B cell (primary cell): ENCODE data around the gene STAT1. TPM values are rescaled to one million over a fixed set of nuclear protein-coding genes. Genes with fewer than 3 reads are reported as not detected.

Source experiments
- ATAC-seq: fragments of 200-7000 bp; cut with Tn5 transposase; one replicate; pipeline ENCODE4 v1.10.0; 2021; ENCODE audit warnings: low read depth, mild to moderate bottlenecking, moderate number of reproducible peaks, moderate library complexity
- CTCF ChIA-PET: fragments of 350-600 bp; sonication (Branson Sonifier 250); formaldehyde crosslinking; loops from one replicate; lab custom pipeline; 2021; ENCODE audit warnings: antibody characterized with exemption, inconsistent platforms; lab: Charles Lee
- POLR2A ChIA-PET: fragments of 350-600 bp; sonication (Branson Sonifier 250); formaldehyde crosslinking; loops from one replicate; lab custom pipeline; 2021; ENCODE audit warnings: antibody characterized with exemption; lab: Charles Lee
- DNase-seq: peaks from one replicate; pipeline ENCODE4 v3.0.0; 2013
- H2AFZ ChIP-seq: 2 replicates; pipeline ENCODE4 v1.6.1; 2012; ENCODE audit warnings: mild to moderate bottlenecking, low read depth, low read length; ENCODE audit not compliant: insufficient read depth, poor library complexity, severe bottlenecking
- H3K27ac ChIP-seq, 2 donors: 1 replicate in 1 of 2; 2 replicates in 1 of 2; pipeline ENCODE4 v1.5.1; 2012 to 2013; ENCODE audit warnings: low read length in 2 of 2, mild to moderate bottlenecking in 2 of 2, moderate library complexity in 1 of 2
- H3K27me3 ChIP-seq, 4 experiments: fragments of 200-600 bp in 1 of 4; sonication (generic) in 1 of 4; replicated peaks in 1 of 4; 1 replicate in 2 of 4; 2 replicates in 2 of 4; pipeline versions ENCODE4 v1.6.1 to v1.7.0; 2013 to 2016; ENCODE audit warnings: low read length in 3 of 4, mild to moderate bottlenecking in 2 of 4, mixed read lengths in 1 of 4, moderate library complexity in 1 of 4; ENCODE audit not compliant: insufficient read depth in 4 of 4, control insufficient read depth in 3 of 4; ENCODE audit errors: control extremely low read depth in 1 of 4
- H3K36me3 ChIP-seq, 2 experiments: replicated peaks in 1 of 2; 1 replicate in 1 of 2; 2 replicates in 1 of 2; pipeline versions ENCODE4 v1.6.1 to v1.7.1; 2013; ENCODE audit warnings: low read length in 1 of 2; ENCODE audit not compliant: insufficient read depth in 2 of 2, control insufficient read depth in 1 of 2; ENCODE audit errors: control extremely low read depth in 1 of 2, extremely low read depth in 1 of 2
- H3K4me1 ChIP-seq, 2 donors: fragments of 200-600 bp in 1 of 2; sonication (generic) in 1 of 2; 1 replicate in 1 of 2; 2 replicates in 1 of 2; pipeline versions ENCODE4 v1.5.1 to v1.6.1; 2013 to 2017; ENCODE audit warnings: low read length in 2 of 2; ENCODE audit not compliant: control insufficient read depth in 2 of 2, insufficient read depth in 2 of 2
- H3K4me2 ChIP-seq: replicated peaks from 2 replicates; pipeline ENCODE3; 2012; ENCODE audit warnings: mild to moderate bottlenecking, low read depth, low read length; ENCODE audit not compliant: poor library complexity, severe bottlenecking
- H3K4me3 ChIP-seq, 5 experiments: fragments of 200-600 bp in 1 of 5; sonication (generic) in 1 of 5; 1 replicate in 3 of 5; 2 replicates in 2 of 5; pipeline versions ENCODE4 v1.5.1 to v1.7.0; 2011 to 2016; ENCODE audit warnings: low read length in 4 of 5, mild to moderate bottlenecking in 4 of 5, low read depth in 2 of 5, control low read depth in 1 of 5, moderate library complexity in 1 of 5; ENCODE audit not compliant: insufficient read depth in 1 of 5; ENCODE audit errors: control extremely low read depth in 1 of 5, extremely low read depth in 1 of 5
- H3K79me2 ChIP-seq: fragments of 200-600 bp; sonication (generic); one replicate; pipeline ENCODE4 v1.6.0; 2016; ENCODE audit warnings: low read length; ENCODE audit not compliant: control insufficient read depth, insufficient read depth
- H3K9ac ChIP-seq: fragments of 200-600 bp; sonication (generic); 2 replicates; pipeline ENCODE4 v1.6.1; 2017; ENCODE audit warnings: mild to moderate bottlenecking, low read length, moderate library complexity
- H3K9me3 ChIP-seq, 3 donors: one replicate each; pipeline versions ENCODE4 v1.6.1 to v1.7.1; 2013; ENCODE audit warnings: low read length in 2 of 3; ENCODE audit not compliant: control insufficient read depth in 2 of 3, insufficient read depth in 1 of 3; ENCODE audit errors: control extremely low read depth in 1 of 3
- H4K20me1 ChIP-seq: 2 replicates; pipeline ENCODE4 v1.6.0; 2012; ENCODE audit warnings: mild to moderate bottlenecking, low read length; ENCODE audit not compliant: insufficient read depth, control insufficient read depth, poor library complexity, severe bottlenecking
- H3K27ac Mint-ChIP-seq: one replicate; pipeline ENCODE4 v1.8.0; 2021; ENCODE audit warnings: mixed read lengths
- H3K27me3 Mint-ChIP-seq: one replicate; pipeline ENCODE4 v1.8.0; 2021; ENCODE audit warnings: mixed read lengths
- H3K4me1 Mint-ChIP-seq: one replicate; pipeline ENCODE4 v1.8.0; 2021; ENCODE audit warnings: mixed read lengths
- H3K4me3 Mint-ChIP-seq: one replicate; pipeline ENCODE4 v1.8.0; 2021; ENCODE audit warnings: mixed read lengths
- H3K9me3 Mint-ChIP-seq: one replicate; pipeline ENCODE4 v1.8.0; 2022; ENCODE audit warnings: mixed read lengths; ENCODE audit not compliant: insufficient read depth
- EZH2 ChIP-seq: IDR thresholded peaks from 2 replicates; pipeline ENCODE4 v1.6.1; 2012; ENCODE audit warnings: borderline replicate concordance, low read depth, mild to moderate bottlenecking, moderate library complexity, low read length; ENCODE audit not compliant: insufficient read depth, poor library complexity, severe bottlenecking
- WGBS: methylation state at CpG from one replicate; pipeline ENCODE4 v1.1.5; 2013; ENCODE audit warnings: missing lambda C conversion rate; ENCODE audit not compliant: insufficient coverage; 5-methylcytosine and 5-hydroxymethylcytosine counted together
- intact Hi-C: fragments of 100-400 bp; cut with micrococcal nuclease; formaldehyde crosslinking; loops from one replicate; pipeline ENCODE4 v1.10.0; 2022
- polyA plus RNA-seq: library from polyadenylated mRNA; depleted of rRNA; stranded (reverse); fragments of >200 nt; gene quantifications from 2 replicates; pipeline ENCODE4 v1.2.3, GENCODE V29; 2012
- total RNA-seq, 2 donors: library from RNA; stranded (reverse); fragments of 120-200 nt in 1 of 2; gene quantifications; 1 replicate in 1 of 2; 2 replicates in 1 of 2; pipeline versions ENCODE4 v1.2.3 to v1.2.4, GENCODE V29; 2013 to 2022
- TF ChIP-seq, protein P1 (sequence below): fragments of 200-600 bp; IDR thresholded peaks from one replicate; pipeline ENCODE4 v1.8.0; 2022; ENCODE audit warnings: antibody characterized with exemption, mild to moderate bottlenecking

Gene STAT1
- total and polyA plus RNA-seq, 2 donors (not counting 1 experiment from before 2014, with no cell fraction given), result 20.5 to 50.9 TPM

DNA sequence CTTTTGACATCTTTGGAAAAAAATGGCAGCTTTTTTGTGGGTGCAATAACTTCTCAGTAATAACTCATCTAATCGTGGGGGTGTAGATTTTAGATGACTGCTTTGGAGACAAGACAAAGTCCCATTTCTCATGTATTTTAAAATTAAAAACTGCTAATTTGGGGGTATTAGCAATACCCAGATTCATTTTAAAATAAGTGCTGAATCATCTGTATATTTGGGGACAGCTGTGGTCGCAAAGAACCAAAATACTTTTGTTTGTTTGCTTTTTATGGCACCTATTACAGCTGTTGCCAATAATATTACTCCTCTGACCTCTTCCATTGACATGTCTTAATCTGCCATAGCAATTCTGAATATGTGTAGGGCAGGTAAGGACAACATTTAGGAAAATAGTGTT lies 45.4 kb downstream of the STAT1 start:
- H3K27ac ChIP-seq, result peak overlapping the region in 1 of 2 donors; percentile 44
- H3K27ac Mint-ChIP-seq, result peak overlapping the region; percentile 46
- H3K9me3 Mint-ChIP-seq, result no peaks in the 10 kb centered on the region
- peaks cover 17 to 84% of the 10 kb centered on the region in 2 experiments for H3K36me3 ChIP-seq
- no CpG with 5 or more reads among the region's 2 CpGs for WGBS
- no peak for ATAC-seq
- ChIA-PET POLR2A (no interaction called here), CTCF (interaction anchor here (0.8 kb wide), 1 partner anchor 9 kb away, joined by 7 read pairs; no protein-coding TSS in a partner anchor)
- no peak overlapping the region for H2AFZ ChIP-seq
- intact Hi-C loops, result no loop called here
- H3K4me1 ChIP-seq, result peaks cover 4 to 7% of the 10 kb centered on the region in 2 donors
- no peaks in the 10 kb centered on the region for H3K27me3 ChIP-seq
- H3K9me3 ChIP-seq, result no peaks in the 10 kb centered on the region
- TF ChIP-seq, protein P1, sequence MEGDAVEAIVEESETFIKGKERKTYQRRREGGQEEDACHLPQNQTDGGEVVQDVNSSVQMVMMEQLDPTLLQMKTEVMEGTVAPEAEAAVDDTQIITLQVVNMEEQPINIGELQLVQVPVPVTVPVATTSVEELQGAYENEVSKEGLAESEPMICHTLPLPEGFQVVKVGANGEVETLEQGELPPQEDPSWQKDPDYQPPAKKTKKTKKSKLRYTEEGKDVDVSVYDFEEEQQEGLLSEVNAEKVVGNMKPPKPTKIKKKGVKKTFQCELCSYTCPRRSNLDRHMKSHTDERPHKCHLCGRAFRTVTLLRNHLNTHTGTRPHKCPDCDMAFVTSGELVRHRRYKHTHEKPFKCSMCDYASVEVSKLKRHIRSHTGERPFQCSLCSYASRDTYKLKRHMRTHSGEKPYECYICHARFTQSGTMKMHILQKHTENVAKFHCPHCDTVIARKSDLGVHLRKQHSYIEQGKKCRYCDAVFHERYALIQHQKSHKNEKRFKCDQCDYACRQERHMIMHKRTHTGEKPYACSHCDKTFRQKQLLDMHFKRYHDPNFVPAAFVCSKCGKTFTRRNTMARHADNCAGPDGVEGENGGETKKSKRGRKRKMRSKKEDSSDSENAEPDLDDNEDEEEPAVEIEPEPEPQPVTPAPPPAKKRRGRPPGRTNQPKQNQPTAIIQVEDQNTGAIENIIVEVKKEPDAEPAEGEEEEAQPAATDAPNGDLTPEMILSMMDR, result no peak
- TF ChIP-seq EZH2, result no peak
- DNase-seq, result no peak
- no peak overlapping the region for H3K4me3 ChIP-seq
- H4K20me1 ChIP-seq, result no peaks in the 10 kb centered on the region
- H3K4me1 Mint-ChIP-seq, result peaks cover 13% of the 10 kb centered on the region
- H3K79me2 ChIP-seq, result no peaks in the 10 kb centered on the region
- no peak overlapping the region for H3K4me3 Mint-ChIP-seq
- no peak overlapping the region for H3K9ac ChIP-seq
- H3K4me2 ChIP-seq, result no peak overlapping the region
- no peaks in the 10 kb centered on the region for H3K27me3 Mint-ChIP-seq

DNA sequence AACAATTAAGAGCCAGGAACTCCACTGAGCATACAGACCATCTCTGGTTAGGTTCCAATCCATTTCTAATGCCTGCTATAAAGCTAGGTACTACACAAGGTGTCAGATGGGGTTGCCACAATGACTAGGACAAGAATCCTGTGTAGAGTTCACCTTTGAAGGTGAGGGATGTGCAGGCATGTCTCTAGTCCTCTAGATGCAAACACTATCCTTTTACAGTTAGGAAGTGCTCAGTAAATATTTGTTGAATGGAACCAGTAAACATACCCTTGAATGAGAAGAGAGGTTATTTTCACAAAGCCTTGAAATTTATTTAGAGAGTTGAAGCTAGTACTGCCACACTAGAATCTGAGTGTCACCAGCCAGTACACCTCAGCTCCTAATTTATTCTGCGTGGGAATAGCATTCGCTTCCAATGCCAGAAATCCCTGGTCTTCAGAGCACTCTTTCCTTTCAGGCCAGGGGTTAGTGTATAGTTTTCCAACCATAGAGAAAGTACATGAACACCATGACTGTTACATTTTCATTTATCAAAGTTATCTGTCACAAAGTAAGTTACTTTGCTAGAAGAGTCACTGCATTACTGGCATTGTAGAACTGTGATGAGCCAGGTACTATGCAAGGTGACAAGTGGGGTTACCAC lies 48.3 kb downstream of the STAT1 start:
- H3K36me3 ChIP-seq, result peaks cover 20 to 79% of the 10 kb centered on the region in 2 experiments
- Mint-ChIP-seq H3K27me3 (no peaks in the 10 kb centered on the region), H3K4me3 (no peak overlapping the region), H3K27ac (peak overlapping the region; percentile 13), H3K9me3 (no peaks in the 10 kb centered on the region), H3K4me1 (peaks cover 17% of the 10 kb centered on the region)
- H2AFZ ChIP-seq, result no peak overlapping the region
- ATAC-seq (no peak), DNase-seq (no peak)
- WGBS, result no CpG with 5 or more reads among the region's 2 CpGs
- ChIA-PET POLR2A (interaction anchor here (0.9 kb wide), 1 partner anchor 85 kb away, joined by 3 read pairs; the partner anchor contains the start of gene GLS), CTCF (no interaction called here)
- no peaks in the 10 kb centered on the region for H4K20me1 ChIP-seq
- intact Hi-C loops, result no loop called here
- no peak overlapping the region for H3K4me2 ChIP-seq
- no peak overlapping the region for H3K9ac ChIP-seq
- H3K9me3 ChIP-seq, result no peaks in the 10 kb centered on the region
- no peak overlapping the region for H3K4me3 ChIP-seq
- TF ChIP-seq, protein P1, result no peak
- TF ChIP-seq EZH2, result no peak
- H3K4me1 ChIP-seq, result peaks cover 4 to 7% of the 10 kb centered on the region in 2 donors
- H3K79me2 ChIP-seq, result no peaks in the 10 kb centered on the region
- peak overlapping the region in 1 of 2 donors; percentile 35 for H3K27ac ChIP-seq
- no peaks in the 10 kb centered on the region for H3K27me3 ChIP-seq
